Measurements from ENCODE around the gene TTC29.

TTC29 gene

GRCh38 chr4:146960634-146961033 lies 15.0 kb upstream of the TTC29 start:
- Histone ChIP-seq H3K9ac (ENCODE audit: low read length) (no peak overlapping the region), H3K27me3 (ENCODE audit: insufficient read depth, low read length) (no peaks in the 10 kb centered on the region), H3K4me3 (ENCODE audit: low read depth, low read length) (no peak overlapping the region), H2AK5ac (ENCODE audit: low read length) (no peak overlapping the region), H3K14ac (ENCODE audit: low read length) (no peak overlapping the region), H2BK5ac (ENCODE audit: low read depth, low read length, poor library complexity) (no peak overlapping the region), H3K4ac (ENCODE audit: low read depth, low read length) (no peak overlapping the region), H3K18ac (ENCODE audit: low read length) (no peak overlapping the region), H2BK120ac (ENCODE audit: insufficient read depth, low read length, poor library complexity) (no peak overlapping the region), H4K12ac (ENCODE audit: low read depth, low read length) (no peak overlapping the region), H2BK12ac (ENCODE audit: low read length) (no peak overlapping the region), H3K23ac (ENCODE audit: low read length) (no peak overlapping the region), H3K4me1 (ENCODE audit: control insufficient read depth in 1 of 2, insufficient read depth in 2 of 2, low read length in 2 of 2) (no peaks in the 10 kb centered on the region), H3K4me2 (ENCODE audit: low read length) (no peak overlapping the region), H3K79me2 (ENCODE audit: control insufficient read depth, insufficient read depth, low read length, poor library complexity) (no peaks in the 10 kb centered on the region), H3K27ac (ENCODE audit: low read depth, low read length) (no peak overlapping the region), H4K91ac (ENCODE audit: low read depth, low read length) (no peak overlapping the region), H4K8ac (ENCODE audit: low read depth, low read length) (no peak overlapping the region), H2AFZ (ENCODE audit: insufficient read depth, low read length, poor library complexity) (no peak overlapping the region), H3K9me3 (ENCODE audit: insufficient read depth, low read depth, low read length) (no peaks in the 10 kb centered on the region), H3K79me1 (ENCODE audit: low read length) (no peaks in the 10 kb centered on the region), H3K36me3 (ENCODE audit: control insufficient read depth in 1 of 2, insufficient read depth in 2 of 2, low read length in 2 of 2) (no peaks in the 10 kb centered on the region)
- no CpG with 5 or more reads among the region's 2 CpGs for WGBS (ENCODE audit: extremely low coverage, insufficient coverage, insufficient read length)
- DNase-seq, result no peak

- no peaks in the 10 kb centered on the region for H3K4me1 ChIP-seq (ENCODE audit: control insufficient read depth in 1 of 2, insufficient read depth in 2 of 2, low read length in 2 of 2)
- H2AFZ ChIP-seq (ENCODE audit: insufficient read depth, low read length, poor library complexity), result no peak overlapping the region
- no peaks in the 10 kb centered on the region for H3K79me2 ChIP-seq (ENCODE audit: control insufficient read depth, insufficient read depth, low read length, poor library complexity)
- H3K18ac ChIP-seq (ENCODE audit: low read length), result no peak overlapping the region
- H3K23ac ChIP-seq (ENCODE audit: low read length), result no peak overlapping the region
- no peaks in the 10 kb centered on the region for H3K9me3 ChIP-seq (ENCODE audit: insufficient read depth, low read depth, low read length)
- H3K36me3 ChIP-seq (ENCODE audit: control insufficient read depth in 1 of 2, insufficient read depth in 2 of 2, low read length in 2 of 2), result no peaks in the 10 kb centered on the region
- no peaks in the 10 kb centered on the region for H3K27me3 ChIP-seq (ENCODE audit: insufficient read depth, low read length)
- H4K12ac ChIP-seq (ENCODE audit: low read depth, low read length), result no peak overlapping the region
- no peaks in the 10 kb centered on the region for H3K79me1 ChIP-seq (ENCODE audit: low read length)
- no peak overlapping the region for H3K4me3 ChIP-seq (ENCODE audit: low read depth, low read length)
- H3K27ac ChIP-seq (ENCODE audit: low read depth, low read length), result no peak overlapping the region
- H4K8ac ChIP-seq (ENCODE audit: low read depth, low read length), result no peak overlapping the region
- no peak overlapping the region for H2BK12ac ChIP-seq (ENCODE audit: low read length)
- H3K9ac ChIP-seq (ENCODE audit: low read length), result no peak overlapping the region
- no peak overlapping the region for H4K91ac ChIP-seq (ENCODE audit: low read depth, low read length)
- H3K4ac ChIP-seq (ENCODE audit: low read depth, low read length), result no peak overlapping the region
- H3K14ac ChIP-seq (ENCODE audit: low read length), result no peak overlapping the region
- H2BK5ac ChIP-seq (ENCODE audit: low read depth, low read length, poor library complexity), result no peak overlapping the region
- H2AK5ac ChIP-seq (ENCODE audit: low read length), result no peak overlapping the region
- WGBS (ENCODE audit: extremely low coverage, insufficient coverage, insufficient read length), result no CpG with 5 or more reads among the region's 1 CpG
- no peak overlapping the region for H2BK120ac ChIP-seq (ENCODE audit: insufficient read depth, low read length, poor library complexity)
- DNase-seq, result no peak
- H3K4me2 ChIP-seq (ENCODE audit: low read length), result no peak overlapping the region
Observed at GRCh38 chr4:146959692-146960091, 14.0 kb upstream of the TTC29 start.

- H3K4me1 ChIP-seq (ENCODE audit: control insufficient read depth in 1 of 2, insufficient read depth in 2 of 2, low read length in 2 of 2), result no peaks in the 10 kb centered on the region
- H4K12ac ChIP-seq (ENCODE audit: low read depth, low read length), result no peak overlapping the region
- H2AK5ac ChIP-seq (ENCODE audit: low read length), result no peak overlapping the region
- H2BK12ac ChIP-seq (ENCODE audit: low read length), result no peak overlapping the region
- no peak overlapping the region for H4K91ac ChIP-seq (ENCODE audit: low read depth, low read length)
- H3K36me3 ChIP-seq (ENCODE audit: control insufficient read depth in 1 of 2, insufficient read depth in 2 of 2, low read length in 2 of 2), result no peaks in the 10 kb centered on the region
- no peaks in the 10 kb centered on the region for H3K9me3 ChIP-seq (ENCODE audit: insufficient read depth, low read depth, low read length)
- H3K27ac ChIP-seq (ENCODE audit: low read depth, low read length), result no peak overlapping the region
- H2AFZ ChIP-seq (ENCODE audit: insufficient read depth, low read length, poor library complexity), result no peak overlapping the region
- no peaks in the 10 kb centered on the region for H3K79me2 ChIP-seq (ENCODE audit: control insufficient read depth, insufficient read depth, low read length, poor library complexity)
- H3K23ac ChIP-seq (ENCODE audit: low read length), result no peak overlapping the region
- no CpG with 5 or more reads among the region's 4 CpGs for WGBS (ENCODE audit: extremely low coverage, insufficient coverage, insufficient read length)
- H3K27me3 ChIP-seq (ENCODE audit: insufficient read depth, low read length), result no peaks in the 10 kb centered on the region
- H3K14ac ChIP-seq (ENCODE audit: low read length), result no peak overlapping the region
- H3K18ac ChIP-seq (ENCODE audit: low read length), result no peak overlapping the region
- no peak for DNase-seq
- H2BK120ac ChIP-seq (ENCODE audit: insufficient read depth, low read length, poor library complexity), result no peak overlapping the region
- no peak overlapping the region for H4K8ac ChIP-seq (ENCODE audit: low read depth, low read length)
- H3K9ac ChIP-seq (ENCODE audit: low read length), result no peak overlapping the region
- no peak overlapping the region for H2BK5ac ChIP-seq (ENCODE audit: low read depth, low read length, poor library complexity)
- no peak overlapping the region for H3K4ac ChIP-seq (ENCODE audit: low read depth, low read length)
- no peak overlapping the region for H3K4me3 ChIP-seq (ENCODE audit: low read depth, low read length)
- H3K79me1 ChIP-seq (ENCODE audit: low read length), result no peaks in the 10 kb centered on the region
- no peak overlapping the region for H3K4me2 ChIP-seq (ENCODE audit: low read length)
Observed at GRCh38 chr4:146957237-146957636, 11.6 kb upstream of the TTC29 start.

- no peak overlapping the region for H3K27ac ChIP-seq (ENCODE audit: low read depth, low read length)
- H3K14ac ChIP-seq (ENCODE audit: low read length), result no peak overlapping the region
- H3K9me3 ChIP-seq (ENCODE audit: insufficient read depth, low read depth, low read length), result no peaks in the 10 kb centered on the region
- no peaks in the 10 kb centered on the region for H3K79me2 ChIP-seq (ENCODE audit: control insufficient read depth, insufficient read depth, low read length, poor library complexity)
- no peak overlapping the region for H4K91ac ChIP-seq (ENCODE audit: low read depth, low read length)
- H3K27me3 ChIP-seq (ENCODE audit: insufficient read depth, low read length), result no peaks in the 10 kb centered on the region
- H3K4me2 ChIP-seq (ENCODE audit: low read length), result no peak overlapping the region
- no peak overlapping the region for H2BK120ac ChIP-seq (ENCODE audit: insufficient read depth, low read length, poor library complexity)
- no peak overlapping the region for H4K12ac ChIP-seq (ENCODE audit: low read depth, low read length)
- no peak overlapping the region for H3K4ac ChIP-seq (ENCODE audit: low read depth, low read length)
- H2BK12ac ChIP-seq (ENCODE audit: low read length), result no peak overlapping the region
- no peak overlapping the region for H2BK5ac ChIP-seq (ENCODE audit: low read depth, low read length, poor library complexity)
- H3K4me3 ChIP-seq (ENCODE audit: low read depth, low read length), result no peak overlapping the region
- no peak overlapping the region for H3K9ac ChIP-seq (ENCODE audit: low read length)
- no peak overlapping the region for H3K23ac ChIP-seq (ENCODE audit: low read length)
- WGBS (ENCODE audit: extremely low coverage, insufficient coverage, insufficient read length), result no CpG with 5 or more reads among the region's 2 CpGs
- DNase-seq, result no peak
- H2AK5ac ChIP-seq (ENCODE audit: low read length), result no peak overlapping the region
- no peak overlapping the region for H3K18ac ChIP-seq (ENCODE audit: low read length)
- H3K36me3 ChIP-seq (ENCODE audit: control insufficient read depth in 1 of 2, insufficient read depth in 2 of 2, low read length in 2 of 2), result no peaks in the 10 kb centered on the region
- no peaks in the 10 kb centered on the region for H3K79me1 ChIP-seq (ENCODE audit: low read length)
- no peak overlapping the region for H2AFZ ChIP-seq (ENCODE audit: insufficient read depth, low read length, poor library complexity)
- H4K8ac ChIP-seq (ENCODE audit: low read depth, low read length), result no peak overlapping the region
- no peaks in the 10 kb centered on the region for H3K4me1 ChIP-seq (ENCODE audit: control insufficient read depth in 1 of 2, insufficient read depth in 2 of 2, low read length in 2 of 2)
Observed at GRCh38 chr4:146952896-146953295, 7.2 kb upstream of the TTC29 start.

GRCh38 chr4:146949559-146949958 lies 3.9 kb upstream of the TTC29 start:
- Histone ChIP-seq H2BK120ac (ENCODE audit: insufficient read depth, low read length, poor library complexity) (no peak overlapping the region), H2AK5ac (ENCODE audit: low read length) (no peak overlapping the region), H3K79me1 (ENCODE audit: low read length) (no peaks in the 10 kb centered on the region), H4K8ac (ENCODE audit: low read depth, low read length) (no peak overlapping the region), H2BK12ac (ENCODE audit: low read length) (no peak overlapping the region), H3K27ac (ENCODE audit: low read depth, low read length) (no peak overlapping the region), H3K4me2 (ENCODE audit: low read length) (no peak overlapping the region), H3K23ac (ENCODE audit: low read length) (no peak overlapping the region), H2BK5ac (ENCODE audit: low read depth, low read length, poor library complexity) (no peak overlapping the region), H3K4me3 (ENCODE audit: low read depth, low read length) (no peak overlapping the region), H2AFZ (ENCODE audit: insufficient read depth, low read length, poor library complexity) (no peak overlapping the region), H4K12ac (ENCODE audit: low read depth, low read length) (no peak overlapping the region), H3K9ac (ENCODE audit: low read length) (no peak overlapping the region), H3K4ac (ENCODE audit: low read depth, low read length) (no peak overlapping the region), H3K9me3 (ENCODE audit: insufficient read depth, low read depth, low read length) (no peaks in the 10 kb centered on the region), H3K27me3 (ENCODE audit: insufficient read depth, low read length) (no peaks in the 10 kb centered on the region), H3K14ac (ENCODE audit: low read length) (no peak overlapping the region), H4K91ac (ENCODE audit: low read depth, low read length) (no peak overlapping the region), H3K4me1 (ENCODE audit: control insufficient read depth in 1 of 2, insufficient read depth in 2 of 2, low read length in 2 of 2) (no peaks in the 10 kb centered on the region), H3K79me2 (ENCODE audit: control insufficient read depth, insufficient read depth, low read length, poor library complexity) (no peaks in the 10 kb centered on the region), H3K36me3 (ENCODE audit: control insufficient read depth in 1 of 2, insufficient read depth in 2 of 2, low read length in 2 of 2) (no peaks in the 10 kb centered on the region), H3K18ac (ENCODE audit: low read length) (no peak overlapping the region)
- DNase-seq, result no peak
